ENCODE results near the gene DACH1. TPM values are rescaled to one million over a fixed set of nuclear protein-coding genes. Genes with fewer than 3 reads are reported as not detected.

The DACH1 gene
- total RNA-seq, 4 donors from 2014 or later = 2.2 to 5.9 (median 2.8) TPM

DNA sequence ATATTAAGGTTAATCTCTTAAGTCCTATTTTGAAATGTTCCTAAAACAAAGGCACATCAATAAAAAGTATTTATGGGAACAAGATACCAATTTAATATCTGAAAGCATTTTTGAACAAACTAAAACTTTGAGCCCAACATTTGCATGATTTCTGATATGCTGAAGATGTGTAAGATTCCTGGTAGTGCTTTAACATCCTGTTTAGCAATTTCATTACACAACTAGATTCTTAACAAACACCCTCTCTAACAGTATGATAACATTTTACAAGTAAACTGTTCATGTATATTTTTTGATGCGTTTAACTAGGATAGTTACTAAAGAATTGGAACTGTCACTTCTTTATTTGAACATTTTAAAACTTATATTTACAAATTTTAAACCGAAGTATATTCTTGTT is 63.9 kb downstream of the DACH1 start:
- H3K4me3 ChIP-seq = no peak overlapping the region
- no peaks in the 10 kb centered on the region for H3K4me1 ChIP-seq
- WGBS, 2 donors = 91 to 92% methylated on average over 2 of the region's 2 CpGs
- H3K27me3 ChIP-seq = no peaks in the 10 kb centered on the region
- DNase-seq (ENCODE audit: low spot score in 2 of 2) = no peak
- no peak for TF ChIP-seq POLR2A (IDR thresholded peaks at IDR 0.05)
- TF ChIP-seq, protein P1, sequence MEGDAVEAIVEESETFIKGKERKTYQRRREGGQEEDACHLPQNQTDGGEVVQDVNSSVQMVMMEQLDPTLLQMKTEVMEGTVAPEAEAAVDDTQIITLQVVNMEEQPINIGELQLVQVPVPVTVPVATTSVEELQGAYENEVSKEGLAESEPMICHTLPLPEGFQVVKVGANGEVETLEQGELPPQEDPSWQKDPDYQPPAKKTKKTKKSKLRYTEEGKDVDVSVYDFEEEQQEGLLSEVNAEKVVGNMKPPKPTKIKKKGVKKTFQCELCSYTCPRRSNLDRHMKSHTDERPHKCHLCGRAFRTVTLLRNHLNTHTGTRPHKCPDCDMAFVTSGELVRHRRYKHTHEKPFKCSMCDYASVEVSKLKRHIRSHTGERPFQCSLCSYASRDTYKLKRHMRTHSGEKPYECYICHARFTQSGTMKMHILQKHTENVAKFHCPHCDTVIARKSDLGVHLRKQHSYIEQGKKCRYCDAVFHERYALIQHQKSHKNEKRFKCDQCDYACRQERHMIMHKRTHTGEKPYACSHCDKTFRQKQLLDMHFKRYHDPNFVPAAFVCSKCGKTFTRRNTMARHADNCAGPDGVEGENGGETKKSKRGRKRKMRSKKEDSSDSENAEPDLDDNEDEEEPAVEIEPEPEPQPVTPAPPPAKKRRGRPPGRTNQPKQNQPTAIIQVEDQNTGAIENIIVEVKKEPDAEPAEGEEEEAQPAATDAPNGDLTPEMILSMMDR (IDR thresholded peaks at IDR 0.05) = no peak
- TF ChIP-seq EP300 (IDR thresholded peaks at IDR 0.05) = no peak
- no peaks in the 10 kb centered on the region for H3K36me3 ChIP-seq
- H3K9me3 ChIP-seq = no peaks in the 10 kb centered on the region
- H3K27ac ChIP-seq = no peak overlapping the region

DNA sequence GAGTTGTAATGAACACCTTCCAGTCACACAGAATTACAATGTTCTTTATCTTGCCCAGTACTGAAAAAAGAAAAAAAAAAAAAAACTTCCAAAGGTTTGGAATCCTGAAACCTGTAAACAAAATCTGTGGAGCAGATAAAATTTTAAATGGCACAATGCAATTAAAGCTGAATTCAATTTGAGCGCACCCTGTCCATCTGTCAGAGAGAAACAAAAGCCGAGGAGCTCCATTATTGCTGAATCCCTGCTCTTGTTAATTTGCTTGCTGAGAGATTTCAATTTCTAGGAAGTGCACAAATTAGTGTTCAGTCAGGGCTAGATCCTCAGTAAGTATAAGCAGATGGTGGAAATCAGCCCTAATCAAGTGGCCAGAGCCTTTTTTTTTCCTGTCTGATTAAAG is 65.2 kb downstream of the DACH1 start:
- no peaks in the 10 kb centered on the region for H3K36me3 ChIP-seq
- TF ChIP-seq EP300 (IDR thresholded peaks at IDR 0.05) = no peak
- TF ChIP-seq, protein P1 (IDR thresholded peaks at IDR 0.05) = no peak
- no peak for TF ChIP-seq POLR2A (IDR thresholded peaks at IDR 0.05)
- no peaks in the 10 kb centered on the region for H3K27me3 ChIP-seq
- no peaks in the 10 kb centered on the region for H3K9me3 ChIP-seq
- WGBS, 2 donors = 52 to 55% methylated on average over 2 of the region's 2 CpGs
- no peak overlapping the region for H3K4me3 ChIP-seq
- H3K27ac ChIP-seq = no peak overlapping the region
- no peak for DNase-seq (ENCODE audit: low spot score in 2 of 2)
- H3K4me1 ChIP-seq = no peaks in the 10 kb centered on the region

DNA sequence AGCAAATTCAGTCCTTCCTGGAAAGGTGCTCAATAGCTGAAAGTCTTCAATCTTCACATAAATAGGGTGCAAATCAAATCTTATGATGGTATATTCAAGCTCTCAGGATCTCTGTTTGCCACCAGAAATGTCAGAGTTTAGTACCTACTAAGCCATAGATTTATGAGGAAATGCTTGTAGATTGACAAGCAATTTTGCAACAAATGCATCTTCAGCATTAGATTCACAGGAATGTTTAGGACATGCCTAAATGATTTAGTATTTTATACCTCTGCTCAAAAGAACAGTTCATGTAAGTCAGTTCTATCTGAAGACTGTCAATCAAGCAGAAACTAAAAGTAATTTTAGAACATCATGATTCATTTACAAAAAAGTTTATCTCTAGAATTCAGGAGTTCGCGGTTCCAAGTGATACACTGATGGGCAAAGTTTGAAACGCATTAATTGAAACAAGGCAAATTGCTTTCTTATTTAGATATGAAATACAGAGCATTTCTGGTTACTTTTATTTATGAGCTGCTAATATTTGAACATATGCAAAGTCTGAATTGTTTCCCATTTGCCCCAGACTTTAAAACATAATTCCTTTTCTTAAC is 65.7 kb downstream of the DACH1 start:
- WGBS, 2 donors = 84 to 94% methylated on average over 3 of the region's 3 CpGs
- DNase-seq (ENCODE audit: low spot score in 2 of 2) = no peak

DNA sequence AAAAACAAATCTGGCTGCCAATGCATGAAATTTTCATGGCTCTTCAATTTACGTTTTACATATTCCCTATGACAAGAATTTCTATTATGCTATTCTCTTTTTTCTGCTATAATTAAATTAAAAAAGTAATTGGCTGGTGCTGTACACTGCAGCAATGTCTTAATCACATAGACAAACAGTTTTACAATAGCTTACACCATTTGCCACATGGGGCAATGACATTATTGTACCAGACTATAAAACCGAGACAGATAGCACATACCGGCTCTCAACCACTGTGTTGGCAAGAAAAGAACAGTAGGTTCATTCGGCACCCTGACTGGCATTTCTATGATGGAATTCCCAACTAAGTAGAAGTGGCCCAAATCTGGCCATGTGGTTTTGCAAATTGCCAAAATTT is 67.7 kb downstream of the DACH1 start:
- no peaks in the 10 kb centered on the region for H3K36me3 ChIP-seq
- no peaks in the 10 kb centered on the region for H3K9me3 ChIP-seq
- WGBS, 2 donors = 79 to 83% methylated on average over 4 of the region's 4 CpGs
- H3K27ac ChIP-seq = no peak overlapping the region
- no peak for TF ChIP-seq EP300 (IDR thresholded peaks at IDR 0.05)
- no peak for TF ChIP-seq POLR2A (IDR thresholded peaks at IDR 0.05)
- TF ChIP-seq, protein P1 (IDR thresholded peaks at IDR 0.05) = no peak
- H3K27me3 ChIP-seq = no peaks in the 10 kb centered on the region
- no peak for DNase-seq (ENCODE audit: low spot score in 2 of 2)
- no peaks in the 10 kb centered on the region for H3K4me1 ChIP-seq
- H3K4me3 ChIP-seq = no peak overlapping the region

More for the DNA sequence above, 65.7 kb downstream of the DACH1 start:
- H3K4me1 ChIP-seq = no peaks in the 10 kb centered on the region
- TF ChIP-seq EP300 (IDR thresholded peaks at IDR 0.05) (no peak), POLR2A (IDR thresholded peaks at IDR 0.05) (no peak)
- no peak overlapping the region for H3K4me3 ChIP-seq
- no peaks in the 10 kb centered on the region for H3K27me3 ChIP-seq
- H3K36me3 ChIP-seq = no peaks in the 10 kb centered on the region
- no peak overlapping the region for H3K27ac ChIP-seq
- H3K9me3 ChIP-seq = no peaks in the 10 kb centered on the region

DNA sequence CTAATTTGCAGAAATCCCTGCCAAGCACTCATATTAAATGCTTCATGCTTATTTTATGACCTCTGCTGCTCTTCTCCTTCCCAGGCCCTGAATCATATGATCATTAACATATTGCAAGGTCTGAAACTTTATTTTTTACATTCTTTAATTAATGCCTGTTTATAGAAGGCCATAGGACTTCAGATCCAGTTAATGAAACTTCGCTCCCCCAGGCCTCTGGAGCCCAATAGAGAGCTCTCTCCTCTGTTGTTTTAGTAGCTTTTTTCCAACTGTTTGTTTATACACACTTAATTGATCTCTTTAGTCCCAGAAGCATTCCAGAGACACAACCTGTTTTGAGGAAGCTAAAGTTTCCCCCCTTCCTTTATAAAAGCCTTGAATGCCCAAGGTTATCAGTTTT is 68.3 kb downstream of the DACH1 start:
- Histone ChIP-seq H3K36me3 (no peaks in the 10 kb centered on the region), H3K4me3 (no peak overlapping the region), H3K27me3 (no peaks in the 10 kb centered on the region), H3K4me1 (no peaks in the 10 kb centered on the region), H3K27ac (no peak overlapping the region), H3K9me3 (no peaks in the 10 kb centered on the region)
- 77 to 94% methylated on average over 1 of the region's 1 CpG for WGBS, 2 donors
- TF ChIP-seq, protein P1 (IDR thresholded peaks at IDR 0.05) = no peak
- TF ChIP-seq POLR2A (IDR thresholded peaks at IDR 0.05) = no peak
- no peak for TF ChIP-seq EP300 (IDR thresholded peaks at IDR 0.05)
- no peak for DNase-seq (ENCODE audit: low spot score in 2 of 2)

DNA sequence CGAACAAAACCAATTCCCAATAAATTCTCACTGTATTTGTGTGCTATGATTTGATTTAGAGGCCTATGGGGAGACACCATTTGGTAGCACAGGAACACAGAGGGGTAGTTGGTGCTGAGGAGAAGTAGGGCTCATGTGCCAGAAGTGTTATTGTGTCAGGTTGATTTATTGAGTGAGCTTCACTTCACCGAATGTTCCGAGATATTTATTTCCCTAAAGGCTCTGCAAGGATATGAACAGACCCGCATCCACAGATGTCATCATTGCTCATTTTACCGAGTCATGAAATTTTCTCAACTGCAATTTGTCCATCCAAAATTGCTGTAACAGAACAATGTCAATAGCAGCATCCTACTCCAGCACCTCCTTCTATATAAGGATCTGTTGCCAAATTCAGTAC is 69.5 kb downstream of the DACH1 start:
- no peaks in the 10 kb centered on the region for H3K36me3 ChIP-seq
- no peaks in the 10 kb centered on the region for H3K4me1 ChIP-seq
- H3K27ac ChIP-seq = no peak overlapping the region
- H3K4me3 ChIP-seq = no peak overlapping the region
- WGBS, 2 donors = 58 to 65% methylated on average over 5 of the region's 5 CpGs
- TF ChIP-seq EP300 (IDR thresholded peaks at IDR 0.05) (no peak), POLR2A (IDR thresholded peaks at IDR 0.05) (no peak)
- TF ChIP-seq, protein P1 (IDR thresholded peaks at IDR 0.05) = no peak
- no peaks in the 10 kb centered on the region for H3K27me3 ChIP-seq
- H3K9me3 ChIP-seq = no peaks in the 10 kb centered on the region
- DNase-seq (ENCODE audit: low spot score in 2 of 2) = no peak

Measured in tibial nerve (tissue), 4 donors.